Heart right ventricle (tissue), 16 donors: Measurements from ENCODE around the gene EIF3L. TPM values are rescaled to one million over a fixed set of nuclear protein-coding genes. Genes with fewer than 3 reads are reported as not detected.

Source experiments
- ATAC-seq, 8 donors: fragments of 200-7000 bp; cut with Tn5 transposase; one replicate each; pipeline ENCODE4 v1.9.1; 2020; ENCODE audit warnings: mild to moderate bottlenecking in 8 of 8, moderate library complexity in 8 of 8, moderate number of reproducible peaks in 1 of 8
- DNase-seq, 2 donors: peaks; one replicate each; pipeline ENCODE4 v3.0.0-alpha.2; 2020
- H3K27ac ChIP-seq, 10 donors: fragments of 200-600 bp; sonication (generic) in 2 of 10; one replicate each; pipeline versions ENCODE4 v1.5.0 to v1.8.0; 2020 to 2022; ENCODE audit warnings: mild to moderate bottlenecking in 3 of 10
- H3K27me3 ChIP-seq, 7 donors: fragments of 200-600 bp; one replicate each; pipeline ENCODE4 v1.8.0; 2021 to 2022; ENCODE audit warnings: mild to moderate bottlenecking in 2 of 7
- H3K36me3 ChIP-seq, 9 donors: fragments of 200-600 bp; sonication (generic) in 1 of 9; one replicate each; pipeline versions ENCODE4 v1.5.0 to v1.8.0; 2020 to 2022; ENCODE audit warnings: mild to moderate bottlenecking in 2 of 9
- H3K4me1 ChIP-seq, 9 donors: fragments of 200-600 bp; sonication (generic) in 1 of 9; one replicate each; pipeline versions ENCODE4 v1.5.0 to v1.8.0; 2020 to 2022; ENCODE audit warnings: mild to moderate bottlenecking in 4 of 9
- H3K4me3 ChIP-seq, 10 donors: fragments of 200-600 bp; sonication (generic) in 2 of 10; one replicate each; pipeline versions ENCODE4 v1.5.0 to v1.8.0; 2020 to 2022; ENCODE audit warnings: mild to moderate bottlenecking in 7 of 10, moderate library complexity in 2 of 10
- H3K9me3 ChIP-seq, 11 donors: fragments of 200-600 bp in 10 of 11; sonication (generic) in 2 of 11; one replicate each; pipeline versions ENCODE4 v1.5.0 to v1.8.0; 2013 to 2022; ENCODE audit warnings: mild to moderate bottlenecking in 2 of 11, control low read depth in 1 of 11, moderate library complexity in 1 of 11
- CTCF ChIP-seq, 9 donors: fragments of 200-600 bp; sonication (generic) in 2 of 9; IDR thresholded peaks; one replicate each; pipeline versions ENCODE4 v1.5.0 to v1.8.0; 2021 to 2022; ENCODE audit warnings: antibody characterized with exemption in 9 of 9, mild to moderate bottlenecking in 5 of 9, moderate library complexity in 1 of 9
- WGBS, 2 donors: extraction: QIAGEN DNeasy Blood & Tissue Kit; methylation state at CpG; one replicate each; pipeline ENCODE4 v1.1.7; 2013; ENCODE audit warnings: inconsistent platforms in 1 of 2; 5-methylcytosine and 5-hydroxymethylcytosine counted together
- intact Hi-C, 10 donors: fragments of 100-400 bp; cut with DNase I; formaldehyde crosslinking; loops; one replicate each; pipeline versions ENCODE4 v1.11.1 to v1.14.2; 2022
- polyA plus RNA-seq, 2 donors: library from polyadenylated mRNA; stranded (reverse); fragments of 200-250 nt; gene quantifications; one replicate each; pipeline ENCODE4 v1.2.3, GENCODE V29; 2013
- total RNA-seq, 10 donors: library from RNA; stranded (reverse); fragmentation: NEBNext Ultra II Directional in 3 of 10; extraction: Animal tissue kit (Norgen Biotek cat#: 25700) in 3 of 10; gene quantifications; one replicate each; pipeline versions ENCODE4 v1.2.1 to v1.2.4, GENCODE V29; 2021 to 2023
- donor health status: Arrhythmogenic right ventricular cardiomyopathy.
- donor health status: ischemic (EF 13 %, LVEDD 7.1; RV severe dilation, severe dysfunction).
- donor health status: healthy with polysubstance abuse.
- donor health status: DM: no; HTN: yes; CAD: no.
- donor health status: DM: no; HTN: no; CAD: no.
- donor health status: ischemic (EF 25% LVEDD 6.9; RV normal size, moderate dysfunction).
- donor health status: ischemic (EF 25% LVEDD 5.7; RV mildly dilated, moderate dysfunction).
- donor health status: healthy.
- donor health status: DM: yes; HTN: yes; CAD: no.
- donor health status: Ischemic cardiomyopathy.
- donor health status: ischemic (EF 35%, LVEDD 5.7; RV mildly dilated, moderate dysfunction).
- donor health status: nonischemic (EF 11% LVEDD 7.7; RV severe dilation, severe dysfunction).
- donor health status: DM: yes; HTN: yes; CAD: no.
- donor health status: PGD.
- donor health status: ischemic (EF 29% LVEDD 5.4; RV normal size, mild dysfunction).
- donor health status: nonischemic (EF 23%, LVEDD 6.1; RV moderate dilation, normal function).

The EIF3L gene
- total and polyA plus RNA-seq, 12 donors = 135 to 489 (median 428) TPM

DNA sequence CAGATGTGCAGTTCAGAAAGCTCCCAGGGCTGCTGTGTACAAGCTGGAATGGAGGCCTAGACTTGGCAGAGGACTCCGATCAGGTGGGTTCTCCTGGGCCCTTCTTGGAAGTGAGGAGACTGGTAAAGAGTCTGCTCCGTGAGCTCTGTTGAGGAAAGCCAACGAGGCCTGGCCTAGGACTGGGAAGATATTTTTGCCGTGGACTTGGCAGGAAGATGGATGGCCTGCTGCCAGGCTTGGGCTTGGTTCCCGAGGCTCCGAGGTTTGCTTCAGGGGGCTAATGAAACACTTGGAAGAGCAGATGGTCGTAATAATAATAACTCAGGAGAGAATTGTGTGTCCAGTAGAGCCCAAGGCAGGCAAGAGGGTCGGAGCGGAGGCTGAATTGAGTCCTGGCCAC lies 22.2 kb upstream of the EIF3L start:
- peak; percentile 64 to 69 for DNase-seq
- intact Hi-C loops = no loop called here
- peaks cover 2 to 38% (median 26%) of the 10 kb centered on the region in 9 donors for H3K36me3 ChIP-seq
- peak; percentile 53 to 86 (median 72) for ATAC-seq
- H3K9me3 ChIP-seq = no peaks in the 10 kb centered on the region
- H3K4me1 ChIP-seq = peaks cover 0 to 20% (median 8%) of the 10 kb centered on the region in 9 donors
- WGBS, 2 donors = 21 to 30% methylated on average over 9 of the region's 9 CpGs
- H3K27ac ChIP-seq = peak overlapping the region in 6 of 10 donors; percentile 19 to 55 (median 31)
- no peak overlapping the region for H3K4me3 ChIP-seq
- no peak for TF ChIP-seq CTCF (IDR thresholded peaks at IDR 0.05)
- H3K27me3 ChIP-seq = peaks cover 0 to 26% (median 16%) of the 10 kb centered on the region in 7 donors

- H3K4me1 ChIP-seq = peaks cover 0 to 17% (median 7%) of the 10 kb centered on the region in 9 donors
- no peak for ATAC-seq
- H3K27ac ChIP-seq = no peak overlapping the region
- no peak for TF ChIP-seq CTCF (IDR thresholded peaks at IDR 0.05)
- peaks cover 18 to 69% (median 49%) of the 10 kb centered on the region in 9 donors for H3K36me3 ChIP-seq
- DNase-seq = no peak
- H3K9me3 ChIP-seq = no peaks in the 10 kb centered on the region
- intact Hi-C loops = no loop called here
- WGBS, 2 donors = 95 to 98% methylated on average over 14 of the region's 14 CpGs
- H3K4me3 ChIP-seq = no peak overlapping the region
- H3K27me3 ChIP-seq = no peaks in the 10 kb centered on the region
Measured at GRCh38 chr22:37830093-37830842, 19.0 kb upstream of the EIF3L start.

DNA sequence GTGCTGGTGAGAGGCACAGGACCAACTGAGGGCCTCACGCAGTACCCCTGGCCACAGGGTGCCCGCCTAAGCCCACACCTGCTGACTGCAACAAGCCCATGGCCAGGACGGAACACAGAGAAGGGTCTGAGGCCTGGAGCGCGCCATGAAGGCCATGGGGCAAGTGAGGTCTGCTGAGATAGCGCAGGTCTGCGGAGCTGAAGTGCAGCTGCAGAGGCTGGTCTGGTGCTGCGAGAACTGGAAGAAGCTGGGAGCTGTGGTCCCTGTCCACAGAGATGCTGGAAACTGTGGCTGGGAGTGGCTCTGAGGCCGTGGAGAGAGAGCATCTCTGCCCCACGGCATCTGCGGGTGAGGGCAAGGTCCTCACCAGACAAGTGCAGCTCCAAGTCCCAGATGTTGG lies 17.7 kb upstream of the EIF3L start:
- no peak for ATAC-seq
- intact Hi-C loops = no loop called here
- 96 to 97% methylated on average over 11 of the region's 11 CpGs for WGBS, 2 donors

More for the DNA sequence above, 17.7 kb upstream of the EIF3L start:
- Histone ChIP-seq H3K4me1 (peaks cover 0 to 12% (median 7%) of the 10 kb centered on the region in 9 donors), H3K36me3 (peaks cover 18 to 80% (median 49%) of the 10 kb centered on the region in 9 donors), H3K9me3 (no peaks in the 10 kb centered on the region), H3K4me3 (no peak overlapping the region), H3K27me3 (no peaks in the 10 kb centered on the region), H3K27ac (no peak overlapping the region)
- no peak for DNase-seq
- no peak for TF ChIP-seq CTCF (IDR thresholded peaks at IDR 0.05)
